H1 (cell line): Measurements from ENCODE around the gene BMX. TPM values are rescaled to one million over a fixed set of nuclear protein-coding genes. Genes with fewer than 3 reads are reported as not detected.

Experiments
- CHD2 ChIP-seq: IDR thresholded peaks from 2 replicates; pipeline ENCODE4 v1.6.1; 2012; ENCODE audit warnings: low read length, improper control_type of control experiment
- CHD7 ChIP-seq: fragments of 300-600 bp; sonication (generic); IDR thresholded peaks from 2 replicates; pipeline ENCODE4 v1.7.1; 2012; ENCODE audit warnings: low read length, moderate library complexity, mild to moderate bottlenecking, inconsistent platforms; ENCODE audit not compliant: insufficient replicate concordance
- HDAC6 ChIP-seq: IDR thresholded peaks from one replicate; pipeline ENCODE4 v1.7.1; 2012; ENCODE audit warnings: low read depth, mild to moderate bottlenecking, inconsistent platforms, low read length, moderate library complexity
- MAFK ChIP-seq: IDR thresholded peaks from 2 replicates; pipeline ENCODE4 v1.6.1; 2012; ENCODE audit warnings: low read depth, mild to moderate bottlenecking, improper control_type of control experiment, low read length
- POLR2AphosphoS5 ChIP-seq: IDR thresholded peaks from 2 replicates; pipeline ENCODE4 v1.6.1; 2011; ENCODE audit warnings: low read depth, low read length
- RFX5 ChIP-seq: IDR thresholded peaks from 2 replicates; pipeline ENCODE4 v1.6.1; 2011; ENCODE audit warnings: low read depth, low read length, improper control_type of control experiment, borderline replicate concordance
- SIRT6 ChIP-seq: IDR thresholded peaks from one replicate; pipeline ENCODE4 v1.7.1; 2012; ENCODE audit warnings: low read length, inconsistent platforms
- TBP ChIP-seq: IDR thresholded peaks from 2 replicates; pipeline ENCODE4 v1.6.1; 2011; ENCODE audit warnings: low read depth, low read length, improper control_type of control experiment
- ZNF274 ChIP-seq: IDR thresholded peaks from 2 replicates; pipeline ENCODE4 v1.7.0; 2012; ENCODE audit warnings: low read length, borderline replicate concordance; ENCODE audit errors: extremely low read depth
- polyA plus RNA-seq, 7 experiments: library from polyadenylated mRNA; depleted of rRNA in 3 of 7; stranded (reverse) in 5 of 7; unstranded in 2 of 7; fragments of >200 nt in 5 of 7; fragments of 200-250 nt in 2 of 7; gene quantifications; 1 replicate in 5 of 7; 2 replicates in 1 of 7; 4 replicates in 1 of 7; pipeline versions ENCODE4 v1.2.1 to v1.2.3, GENCODE V29; 2011 to 2013; ENCODE audit warnings: missing spikeins in 2 of 7, mixed read lengths in 2 of 7
- total RNA-seq: library from RNA; stranded (reverse); fragmentation: NEBNext Ultra II Directional; extraction: Animal tissue kit (Norgen Biotek cat#: 25700); gene quantifications from 2 replicates; pipeline ENCODE4 v1.2.1, GENCODE V29; 2021

BMX gene
- total and polyA plus RNA-seq, 2 of the 8 experiments (the other 6 are each of a cell fraction or from before 2014, with no cell fraction given): not detected

GRCh38 chrX:15451913-15452312 is 48.7 kb upstream of the BMX start (continued):
- TF ChIP-seq CHD7 (no peak), TBP (no peak), POLR2AphosphoS5 (no peak), HDAC6 (no peak), RFX5 (no peak), ZNF274 (no peak), SIRT6 (no peak), CHD2 (no peak), MAFK (no peak)
